Measurements from ENCODE around the gene UCK2.

The UCK2 gene

DNA sequence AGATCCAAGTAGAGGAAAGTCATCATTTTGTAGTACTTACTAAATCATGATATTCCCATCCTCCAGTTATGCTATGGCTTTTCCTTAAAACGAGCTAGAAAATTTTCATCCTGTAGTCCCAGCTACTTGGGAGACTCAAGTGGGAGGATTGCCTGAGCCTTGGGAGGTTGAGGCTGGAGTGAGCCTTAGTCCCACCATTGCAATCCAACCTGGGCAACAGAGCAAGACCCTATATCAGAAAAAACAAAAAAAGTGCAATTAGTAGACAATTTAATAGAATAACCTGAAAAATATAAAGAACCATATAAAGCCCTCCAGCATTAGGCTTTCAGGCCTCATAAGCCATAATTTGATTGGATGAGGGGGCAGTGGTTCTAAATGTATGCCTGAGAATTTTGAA lies 6.8 kb downstream of the UCK2 start:
- no peak for DNase-seq (ENCODE audit: low read depth in 2 of 2)

DNA sequence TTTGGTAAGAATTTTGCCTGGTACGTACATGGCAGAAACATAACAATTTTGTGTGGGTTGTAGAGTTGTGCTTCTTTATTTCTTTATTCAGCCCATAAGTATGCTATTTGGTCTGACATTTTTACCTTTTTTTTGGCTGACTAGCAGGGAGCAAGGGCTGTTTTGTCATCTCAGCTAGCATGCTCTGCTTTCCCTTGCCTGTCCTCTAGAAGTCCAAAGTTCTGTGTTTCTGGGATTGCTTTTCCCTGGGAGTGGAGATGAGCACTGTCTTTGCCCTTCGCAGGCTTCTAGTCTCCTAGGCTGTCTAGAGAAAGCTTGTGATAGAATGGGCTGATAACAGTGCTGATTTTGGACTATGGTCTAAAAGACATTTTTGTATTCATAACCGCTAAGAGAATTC lies 7.5 kb downstream of the UCK2 start:
- no peak for DNase-seq (ENCODE audit: low read depth in 2 of 2)

DNA sequence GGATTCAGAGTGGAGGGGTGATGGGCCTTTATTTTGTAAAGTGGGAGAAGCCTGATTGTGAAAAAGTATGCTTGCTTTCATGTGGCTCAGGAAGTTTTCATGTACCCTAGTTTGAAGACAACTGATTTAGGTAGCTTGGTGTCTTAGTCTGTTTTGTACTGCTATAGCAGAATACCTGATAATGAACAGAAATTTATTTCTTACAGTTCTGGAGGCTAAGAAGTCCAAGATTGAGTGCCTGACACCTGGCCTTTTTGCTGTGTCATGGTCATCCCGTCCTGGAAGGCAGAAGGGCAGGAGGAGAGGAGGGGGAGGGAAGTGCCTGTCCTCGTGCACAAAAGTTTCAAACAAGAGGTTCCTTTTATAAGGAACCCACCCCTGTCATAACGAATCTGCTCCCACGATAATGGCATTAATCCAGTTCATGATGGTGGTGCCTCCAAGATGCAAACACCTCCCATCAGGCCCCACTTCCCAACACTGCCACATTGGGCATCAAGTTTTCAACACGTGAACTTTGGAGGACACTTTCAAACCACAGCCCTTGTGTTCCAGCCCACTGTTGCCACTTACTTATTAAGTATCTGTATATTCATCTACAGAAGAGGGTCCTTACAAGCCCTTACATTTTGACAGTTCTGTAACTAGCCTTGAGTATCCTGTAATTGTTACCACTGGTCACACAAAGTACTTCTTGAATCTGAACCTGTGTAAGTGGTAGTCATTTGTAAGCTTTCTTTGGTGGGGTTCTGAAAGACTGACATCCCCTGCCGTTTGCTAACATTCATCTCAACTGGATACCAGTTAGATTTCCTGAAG lies 9.5 kb downstream of the UCK2 start:
- no peak for DNase-seq (ENCODE audit: low read depth in 2 of 2)

DNA sequence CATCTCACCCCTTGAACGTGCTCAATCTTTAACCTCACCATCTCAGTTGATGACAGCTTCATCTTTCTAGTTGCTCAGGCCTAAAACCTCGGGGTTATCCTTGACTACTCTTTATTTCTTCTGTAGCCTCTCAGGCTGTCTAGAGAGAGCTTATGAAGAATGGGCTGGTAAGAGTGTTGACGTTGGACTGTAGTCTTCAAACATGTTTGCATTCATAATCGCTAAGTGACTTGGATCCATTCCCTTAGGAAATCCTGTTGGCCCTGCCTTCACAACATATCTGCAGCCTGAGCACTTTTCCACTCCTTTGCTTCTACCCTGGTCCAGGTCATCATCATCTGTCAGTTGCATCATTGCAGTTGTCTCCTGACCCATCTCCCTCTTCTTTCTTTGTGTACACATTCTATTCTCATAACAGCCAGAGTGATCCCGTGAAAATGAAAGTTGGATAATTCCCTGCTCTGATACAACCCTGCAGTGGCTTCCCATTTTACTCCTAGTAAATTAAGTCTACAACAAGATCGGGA lies 10.5 kb downstream of the UCK2 start:
- DNase-seq (ENCODE audit: low read depth in 2 of 2): no peak

DNA sequence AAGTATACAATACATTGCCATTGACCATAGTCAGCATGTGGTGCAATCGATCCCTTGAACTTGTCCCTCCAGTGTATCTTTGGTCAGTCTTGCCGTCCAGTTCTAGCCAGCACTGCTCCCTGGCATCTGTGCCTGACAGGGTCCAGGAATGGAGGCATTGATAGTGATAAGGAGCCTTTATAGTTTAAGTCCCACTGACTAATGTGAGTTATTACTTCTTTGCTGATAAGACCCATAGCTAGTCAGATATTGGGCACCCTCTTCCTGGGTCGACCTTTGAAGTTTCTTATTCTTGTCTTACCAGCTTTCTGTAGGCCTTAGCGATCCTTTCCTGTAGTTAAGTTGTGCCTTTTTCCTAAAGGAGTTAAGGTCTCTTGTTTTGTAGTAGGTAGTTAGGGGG lies 13.0 kb downstream of the UCK2 start:
- no peak for DNase-seq (ENCODE audit: low read depth in 2 of 2)

DNA sequence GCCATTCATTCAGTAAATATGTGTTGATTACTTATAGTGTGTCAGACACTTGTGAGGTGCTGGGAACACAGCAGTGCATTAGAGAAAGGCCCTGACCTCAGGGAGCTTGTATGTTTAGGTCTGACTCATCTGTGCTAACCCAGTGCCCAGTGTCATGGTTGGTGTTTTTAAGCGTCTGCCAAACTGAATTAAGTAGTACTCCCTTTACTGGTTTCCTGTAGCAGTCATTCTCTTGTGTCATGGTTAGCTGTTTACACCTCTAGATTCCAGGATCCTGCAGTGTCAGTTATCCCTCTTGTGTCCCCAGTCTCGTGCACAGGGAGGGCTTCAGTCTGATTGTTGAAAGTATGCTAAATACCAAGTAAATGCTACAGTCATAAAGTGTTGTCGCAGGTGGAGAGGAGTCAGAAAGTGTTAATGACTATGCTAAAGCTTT lies 14.2 kb downstream of the UCK2 start:
- no peak for DNase-seq (ENCODE audit: low read depth in 2 of 2)

DNA sequence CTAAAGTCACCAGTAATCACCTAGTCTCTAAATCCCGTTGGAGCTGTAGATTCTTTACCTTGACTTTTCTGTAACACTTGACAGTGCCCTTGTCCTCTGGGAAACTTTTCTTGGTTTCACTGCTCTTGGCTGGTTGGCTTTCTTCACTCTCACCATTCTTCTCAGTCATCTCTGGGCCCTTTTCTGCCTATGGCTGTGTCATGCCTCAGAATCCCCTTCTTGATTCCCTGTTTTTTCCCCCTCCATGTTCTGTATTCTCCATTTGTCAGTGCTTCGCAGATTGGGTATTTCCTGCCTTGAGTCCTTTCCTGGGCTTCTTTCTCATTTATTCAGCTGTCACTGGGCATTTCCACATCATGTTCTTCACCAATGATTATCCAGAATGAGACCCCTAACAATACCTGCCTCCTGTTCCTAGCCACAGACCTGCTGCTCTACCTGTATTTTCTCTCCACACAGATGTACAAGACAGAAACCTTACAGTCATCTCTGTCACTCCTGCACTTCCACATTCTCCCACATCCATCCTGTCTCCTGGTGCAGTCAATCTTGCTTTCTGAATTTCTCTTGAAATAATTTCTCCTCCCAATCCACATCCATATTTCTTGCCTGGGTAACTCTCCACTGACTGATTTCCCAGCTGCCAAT lies 14.7 kb downstream of the UCK2 start:
- DNase-seq (ENCODE audit: low read depth in 2 of 2): no peak

DNA sequence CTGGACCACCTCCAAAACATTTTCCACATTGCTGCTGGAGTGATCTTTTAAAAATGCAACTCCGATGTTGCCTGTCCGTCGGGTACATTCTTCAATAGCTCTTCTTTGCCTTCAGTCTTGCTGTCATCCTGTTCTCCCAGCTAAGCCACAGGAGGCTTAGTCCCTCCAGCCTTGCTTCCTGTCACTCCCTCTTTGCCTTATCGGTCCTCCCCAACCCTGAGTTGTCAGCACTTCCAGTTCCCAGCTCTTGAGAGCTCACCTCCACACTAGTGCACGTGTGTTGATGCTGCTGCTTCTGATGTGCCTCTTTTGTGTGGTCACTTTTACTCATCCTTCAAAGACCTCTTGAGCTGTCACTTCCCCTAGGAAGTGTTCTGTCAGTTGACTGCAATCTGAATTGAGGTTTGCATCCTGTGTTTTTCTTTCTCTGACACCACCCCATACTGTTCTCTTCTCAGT lies 15.3 kb downstream of the UCK2 start:
- no peak for DNase-seq (ENCODE audit: low read depth in 2 of 2)

DNA sequence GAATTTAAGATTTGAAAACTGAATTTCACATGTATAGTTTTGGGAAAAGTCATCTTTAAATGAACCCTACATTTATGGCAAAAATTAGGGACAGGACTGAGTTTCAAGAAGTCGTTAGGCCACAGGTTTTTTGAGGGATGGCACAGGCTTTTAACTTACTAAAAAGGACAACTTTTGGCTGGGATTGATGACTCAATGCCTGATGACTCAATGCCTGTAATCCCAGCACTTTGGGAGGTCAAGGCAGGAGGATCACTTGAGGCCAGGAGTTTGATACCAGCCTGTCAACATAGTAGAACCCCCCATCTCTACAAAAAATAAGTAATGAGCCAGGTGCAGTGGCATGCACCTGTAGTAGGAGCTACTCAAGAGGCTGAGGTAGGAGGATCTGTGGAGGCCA lies 15.9 kb downstream of the UCK2 start:
- DNase-seq (ENCODE audit: low read depth in 2 of 2): no peak

DNA sequence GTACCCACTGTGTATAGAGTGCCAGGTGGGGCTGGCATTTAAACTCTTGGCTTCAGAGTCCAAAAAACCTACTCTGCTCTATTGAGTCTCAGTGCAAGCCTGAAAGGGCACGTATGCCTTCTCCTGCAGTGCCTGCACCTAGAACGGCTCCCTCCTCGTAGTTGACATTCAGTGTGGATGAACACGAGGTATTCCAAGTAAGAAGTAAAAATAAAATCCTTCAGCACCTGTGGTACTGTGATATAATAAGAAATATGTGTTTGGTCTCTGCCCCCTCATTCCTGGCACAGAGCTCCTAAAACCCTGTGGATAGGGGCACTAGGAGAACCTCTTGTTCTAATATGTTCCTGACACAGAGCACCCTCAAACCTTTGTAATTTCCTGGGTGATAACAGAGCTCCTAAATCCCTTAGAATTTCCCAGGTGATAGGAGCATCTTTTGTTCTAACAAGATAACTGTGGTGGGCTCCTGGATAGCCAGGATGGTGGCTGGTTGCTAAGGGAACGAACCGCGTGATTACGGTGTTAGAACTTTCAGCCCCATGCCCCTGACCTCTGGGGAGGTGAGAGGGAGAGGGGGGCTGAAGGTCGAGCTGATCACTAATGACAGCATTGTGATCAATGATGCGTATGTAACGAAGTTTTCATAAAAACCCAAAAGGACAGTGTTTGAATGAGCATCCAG lies 16.8 kb downstream of the UCK2 start:
- DNase-seq (ENCODE audit: low read depth in 2 of 2): no peak

DNA sequence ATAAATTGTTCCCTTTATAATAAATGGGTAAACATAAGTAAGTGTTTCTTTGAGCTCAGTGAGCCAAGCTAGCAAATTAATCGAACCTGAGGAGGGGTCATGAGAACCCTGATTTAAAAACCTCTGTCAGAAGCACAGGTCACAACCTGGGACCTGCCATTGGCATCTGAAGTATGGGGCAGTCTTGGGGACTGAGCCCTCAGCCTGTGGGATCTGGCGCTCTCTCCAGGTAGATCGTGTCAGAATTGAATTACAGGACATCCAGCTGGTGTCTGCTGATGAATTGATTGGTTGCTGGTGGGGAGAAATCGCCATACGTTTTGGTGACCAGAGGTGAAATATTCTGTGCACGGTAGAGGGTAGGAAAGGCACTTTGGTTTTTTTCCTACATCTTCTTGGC lies 17.5 kb downstream of the UCK2 start:
- no peak for DNase-seq (ENCODE audit: low read depth in 2 of 2)

DNA sequence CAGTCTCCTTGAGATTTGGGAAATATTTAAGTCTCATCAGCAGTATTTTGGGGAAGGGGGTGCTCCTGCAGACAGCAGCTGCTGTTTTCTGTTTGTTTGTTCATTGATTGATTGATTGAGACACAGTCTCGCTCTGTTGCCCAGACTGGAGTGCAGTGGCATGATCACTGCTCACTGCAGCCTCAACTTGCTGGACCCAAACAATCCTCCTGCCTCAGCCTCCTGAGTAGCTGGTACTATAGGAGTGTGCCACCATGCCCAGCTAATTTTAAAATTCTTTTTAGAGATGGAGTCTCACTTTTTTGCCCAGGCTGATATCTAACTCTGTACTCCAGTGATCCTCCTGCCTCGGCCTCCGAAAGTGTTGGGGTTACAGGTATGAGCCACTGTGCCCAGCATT lies 18.2 kb downstream of the UCK2 start:
- DNase-seq (ENCODE audit: low read depth in 2 of 2): no peak

DNA sequence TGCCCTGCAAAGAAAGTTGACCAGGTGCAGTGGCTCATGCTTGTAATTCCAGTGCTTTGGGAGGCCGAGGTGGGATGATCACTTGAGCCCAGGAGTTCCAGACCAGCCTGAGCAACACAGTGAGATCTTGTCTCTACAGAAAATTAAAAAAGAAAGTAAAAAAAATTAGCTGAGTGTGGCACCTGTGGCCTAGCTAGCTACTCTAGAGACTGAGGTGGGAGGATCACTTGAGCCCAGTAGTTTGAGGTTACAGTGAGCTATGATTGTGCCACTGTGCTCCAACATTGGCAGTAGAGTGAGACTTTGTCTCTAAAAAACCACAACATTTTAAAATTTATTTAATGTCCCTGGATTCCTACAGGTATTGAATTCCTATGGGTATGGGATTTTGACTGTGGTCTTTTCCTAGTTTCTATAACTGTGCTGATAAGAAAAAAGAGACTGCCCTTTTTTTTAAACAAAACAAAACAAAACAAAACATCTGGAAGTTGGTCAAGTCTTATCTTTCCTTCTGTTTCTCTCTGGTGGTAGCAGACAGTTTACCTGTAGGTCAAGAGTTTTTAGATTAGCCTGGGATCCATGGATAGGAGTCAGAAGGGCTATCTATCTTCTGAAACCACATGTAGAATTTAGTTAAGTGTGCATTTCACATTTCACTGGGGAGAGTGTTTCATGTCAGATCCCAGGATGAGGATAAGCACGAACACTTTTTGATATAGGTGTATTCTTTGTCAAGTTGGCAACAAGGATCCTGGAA lies 18.8 kb downstream of the UCK2 start:
- no peak for DNase-seq (ENCODE audit: low read depth in 2 of 2)

DNA sequence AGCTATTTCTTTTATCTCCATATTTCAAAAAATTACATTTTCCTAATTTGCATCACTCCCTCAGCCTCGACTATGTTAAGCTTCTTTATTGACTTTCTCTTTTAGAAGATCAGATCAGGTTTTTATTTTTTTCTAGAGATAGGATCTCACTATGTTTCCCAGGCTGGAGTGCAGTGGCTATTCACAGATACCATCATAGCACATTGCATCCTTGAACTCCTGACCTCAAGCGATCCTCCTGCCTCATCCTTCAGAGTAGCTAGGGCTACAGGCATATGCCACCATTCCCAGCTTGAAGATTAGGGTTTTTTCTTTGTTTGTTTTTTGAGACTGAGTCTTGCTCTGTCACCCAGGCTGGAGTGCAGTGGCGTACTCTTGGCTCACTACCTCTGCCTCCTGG lies 20.1 kb downstream of the UCK2 start:
- no peak for DNase-seq (ENCODE audit: low read depth in 2 of 2)

DNA sequence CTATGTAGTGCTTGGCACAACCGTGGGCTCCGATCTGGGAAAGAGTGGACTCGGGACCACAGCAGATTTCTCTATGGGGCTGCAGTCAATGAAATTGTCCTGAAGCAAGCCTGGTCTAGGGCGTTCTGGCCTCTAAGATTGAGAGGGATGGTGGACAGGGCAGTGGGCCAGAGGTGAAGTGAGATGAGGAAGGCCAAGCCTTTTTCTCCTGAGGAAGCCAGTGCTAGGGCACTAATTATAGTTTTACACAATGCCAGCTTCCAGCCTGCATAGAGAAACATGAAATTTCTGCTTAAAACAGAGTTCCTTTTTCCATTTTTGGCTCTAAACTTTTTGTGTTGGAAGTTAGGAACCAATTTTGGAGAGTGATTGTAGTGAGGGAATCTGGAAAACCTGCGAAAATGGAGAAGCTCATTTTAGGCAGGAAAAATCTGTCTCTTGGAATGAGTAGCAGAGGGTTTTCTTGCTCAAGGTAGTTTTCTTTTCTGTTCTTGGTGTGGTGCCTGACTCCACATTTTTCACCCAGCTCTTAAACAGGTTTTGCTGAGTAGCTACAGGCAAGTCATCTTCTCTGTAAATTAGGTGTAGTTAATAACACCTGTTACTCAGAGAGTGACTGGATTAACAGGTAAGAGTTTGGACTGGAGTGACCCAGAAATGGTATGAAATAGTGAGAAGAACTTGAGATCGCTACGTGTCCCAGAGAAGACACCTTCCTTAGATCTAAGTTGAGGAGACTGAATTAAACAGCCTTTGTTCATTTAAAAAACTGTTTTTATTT lies 22.1 kb downstream of the UCK2 start:
- no peak for DNase-seq (ENCODE audit: low read depth in 2 of 2)

DNA sequence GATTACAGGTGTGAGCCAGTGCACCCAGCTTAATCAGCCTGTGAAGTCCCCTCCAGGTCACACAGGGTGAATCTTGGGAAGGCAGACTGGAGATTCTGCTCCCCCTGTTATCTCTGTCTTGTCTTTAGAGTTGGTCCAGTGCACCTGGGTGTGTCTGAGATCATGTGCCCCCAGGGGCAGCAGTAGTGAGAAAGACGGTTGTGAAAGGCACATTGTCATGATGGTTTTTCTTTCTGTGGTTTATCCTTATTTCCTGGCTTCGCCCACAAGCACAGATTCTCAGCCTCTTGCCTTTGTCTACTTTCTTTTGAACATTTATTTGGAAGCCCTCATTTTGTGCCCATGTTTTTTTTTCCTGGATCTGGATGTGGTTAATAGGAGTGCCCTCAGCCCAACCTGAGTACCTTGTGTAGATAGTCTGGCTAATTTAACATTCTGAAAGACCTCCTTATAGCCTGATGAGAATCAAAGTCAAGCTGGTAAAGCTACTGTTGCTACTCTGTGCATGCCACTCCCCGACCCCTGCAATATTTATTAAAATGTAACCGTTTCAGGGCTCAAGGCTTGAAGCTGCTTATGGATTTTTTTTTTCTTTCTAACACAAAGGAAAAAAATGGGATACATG lies 23.7 kb downstream of the UCK2 start:
- no peak for DNase-seq (ENCODE audit: low read depth in 2 of 2)

DNA sequence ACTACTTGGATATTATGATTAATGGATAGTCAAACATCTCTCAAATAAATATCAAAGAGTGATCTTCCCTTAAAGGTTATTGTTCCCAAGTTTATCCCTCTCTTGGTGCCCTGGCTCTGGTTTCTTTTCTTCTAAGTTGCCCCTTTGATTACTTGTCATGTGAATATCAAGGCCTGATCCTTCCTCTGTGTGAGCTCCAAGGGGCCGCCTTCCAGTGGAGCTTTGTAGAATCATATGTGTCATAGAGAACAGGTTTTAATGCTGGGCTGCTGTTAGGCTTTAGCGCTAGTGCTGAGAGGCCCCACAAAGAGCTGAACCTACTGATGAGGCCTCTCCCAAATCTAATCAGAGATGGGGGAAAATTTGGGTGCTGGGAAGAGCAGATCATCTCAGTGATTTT lies 25.5 kb downstream of the UCK2 start:
- DNase-seq (ENCODE audit: low read depth in 2 of 2): no peak

DNA sequence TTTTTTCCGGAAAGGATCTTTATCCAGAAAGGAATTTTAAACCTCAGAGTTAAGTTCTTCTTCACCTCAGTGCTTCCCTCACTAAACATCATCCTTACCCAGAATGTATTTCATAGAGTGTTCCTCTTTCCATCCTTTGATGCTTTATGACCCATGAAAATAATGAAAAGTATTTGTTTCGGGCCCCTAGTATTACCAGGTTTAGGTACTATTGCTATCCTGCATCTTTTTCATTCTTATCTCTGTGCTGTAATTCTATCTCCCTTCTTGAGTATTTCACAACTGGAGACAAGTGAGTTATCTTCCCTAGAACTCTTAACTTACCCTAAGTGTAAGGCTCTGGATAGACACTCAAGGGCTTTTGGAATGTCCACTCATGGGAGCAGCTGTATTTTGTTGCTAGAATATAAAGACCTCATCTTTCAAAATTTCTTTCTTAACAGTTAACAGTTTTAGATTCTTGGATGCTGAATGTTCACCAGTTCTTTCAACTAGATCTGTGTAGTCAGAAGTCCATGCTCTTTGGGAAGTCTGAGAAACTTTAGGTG lies 26.2 kb downstream of the UCK2 start:
- no peak for DNase-seq (ENCODE audit: low read depth in 2 of 2)

DNA sequence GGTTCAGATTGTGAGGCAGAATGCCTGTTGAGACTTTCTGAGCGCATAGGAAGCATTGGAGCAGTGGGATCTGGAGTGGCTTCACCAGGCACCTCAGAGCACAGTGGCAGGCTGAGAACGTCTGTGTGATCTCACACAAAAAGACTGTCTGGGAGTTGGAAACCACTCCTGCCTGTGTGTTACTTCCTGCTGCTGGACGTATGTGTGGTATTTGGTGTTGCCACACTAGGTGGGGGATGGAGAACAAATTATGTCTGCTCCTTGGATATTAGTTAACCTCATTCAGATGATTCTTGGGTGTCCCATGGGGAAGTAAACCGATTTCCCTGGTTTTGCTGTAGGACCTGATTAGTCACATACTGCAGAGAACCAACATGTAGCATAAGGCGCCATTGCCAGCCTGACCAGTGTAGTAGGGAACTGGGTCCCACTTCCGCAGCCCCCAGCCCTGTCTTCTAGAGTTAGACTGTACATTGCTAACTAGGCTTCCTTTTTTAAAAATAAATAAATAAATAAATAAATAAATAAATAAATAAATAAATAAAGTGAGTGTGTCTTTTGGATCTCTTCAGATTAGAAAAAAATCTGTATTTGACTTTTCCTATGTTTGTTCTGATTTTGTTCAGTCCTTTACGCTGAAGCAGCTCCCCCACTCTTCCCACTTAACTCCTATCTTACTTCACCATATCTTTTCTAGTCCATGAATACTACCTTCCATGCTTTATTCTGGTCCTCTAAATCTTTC lies 26.9 kb downstream of the UCK2 start:
- DNase-seq (ENCODE audit: low read depth in 2 of 2): no peak

Data from stimulated activated CD8-positive, alpha-beta memory T cell treated with anti-CD3 and anti-CD28 coated beads, Interleukin-15, amount 100 ng/mL, for 4 hours (primary cell).